IMR-90 (cell line): ENCODE results near the gene DUSP28. TPM values are rescaled to one million over a fixed set of nuclear protein-coding genes. Genes with fewer than 3 reads are reported as not detected.

Source experiments
- ATAC-seq: fragments of 200-7000 bp; cut with Tn5 transposase; 2 replicates; pipeline ENCODE4 v1.9.1; 2020; ENCODE audit warnings: low read depth, mild to moderate bottlenecking, moderate library complexity
- BruUV-seq: library from RNA; stranded (reverse); fragments of 400-500 nt; replicated peaks from 2 replicates; lab custom pipeline; 2021; lab: Mats Ljungman, UMichigan
- CTCF ChIA-PET: fragments of 300-600 bp; formaldehyde crosslinking; extraction: SDS; loops from one replicate; lab custom pipeline; 2021; ENCODE audit warnings: antibody characterized with exemption; lab: Yijun Ruan, JAX
- POLR2A ChIA-PET: fragments of 300-600 bp; sonication (Branson Sonifier 250); formaldehyde crosslinking; loops from one replicate; lab custom pipeline; 2022; ENCODE audit warnings: antibody characterized with exemption; ENCODE audit not compliant: unreplicated experiment; lab: Charles Lee
- DNase-seq: peaks from one replicate; pipeline ENCODE4 v3.0.0; 2013
- H2AFZ ChIP-seq: replicated peaks from 2 replicates; pipeline ENCODE3; 2013; ENCODE audit warnings: low read length, mild to moderate bottlenecking; ENCODE audit not compliant: poor library complexity
- H2AK5ac ChIP-seq: 2 replicates; pipeline ENCODE4 v1.6.1; 2013; ENCODE audit warnings: low read depth, low read length, inconsistent platforms
- H2AK9ac ChIP-seq: replicated peaks from 2 replicates; pipeline ENCODE3; 2013; ENCODE audit warnings: mild to moderate bottlenecking, low read depth, low read length, moderate library complexity; ENCODE audit not compliant: poor library complexity
- H2BK120ac ChIP-seq: 2 replicates; pipeline ENCODE4 v1.6.1; 2013; ENCODE audit warnings: low read depth, low read length, inconsistent platforms
- H2BK15ac ChIP-seq: 3 replicates; pipeline ENCODE4 v1.6.1; 2013; ENCODE audit warnings: low read depth, low read length, inconsistent platforms
- H2BK20ac ChIP-seq: 2 replicates; pipeline ENCODE4 v1.6.1; 2013; ENCODE audit warnings: low read depth, mild to moderate bottlenecking, inconsistent platforms, low read length, moderate library complexity
- H2BK5ac ChIP-seq: 2 replicates; pipeline ENCODE4 v1.6.1; 2013; ENCODE audit warnings: mild to moderate bottlenecking, low read depth, low read length, inconsistent platforms; ENCODE audit not compliant: poor library complexity, severe bottlenecking
- H3K14ac ChIP-seq: replicated peaks from 2 replicates; pipeline ENCODE4 v1.6.1; 2013; ENCODE audit warnings: low read depth, low read length, inconsistent platforms
- H3K18ac ChIP-seq: 2 replicates; pipeline ENCODE4 v1.6.1; 2013; ENCODE audit warnings: low read depth, low read length, control low read depth
- H3K23ac ChIP-seq: 2 replicates; pipeline ENCODE4 v1.6.1; 2013; ENCODE audit warnings: low read depth, low read length, inconsistent platforms
- H3K27ac ChIP-seq: 2 replicates; pipeline ENCODE4 v1.5.1; 2013; ENCODE audit warnings: mild to moderate bottlenecking, control low read depth, low read length; ENCODE audit not compliant: insufficient read depth
- H3K27me3 ChIP-seq: 2 replicates; pipeline ENCODE4 v1.6.1; 2013; ENCODE audit warnings: low read length; ENCODE audit not compliant: control insufficient read depth, insufficient read depth
- H3K36me3 ChIP-seq: 2 replicates; pipeline ENCODE4 v1.6.1; 2013; ENCODE audit warnings: low read length, mixed read lengths; ENCODE audit not compliant: control insufficient read depth, insufficient read depth
- H3K4ac ChIP-seq: 2 replicates; pipeline ENCODE4 v1.6.1; 2013; ENCODE audit warnings: low read depth, low read length, inconsistent platforms
- H3K4me1 ChIP-seq: 2 replicates; pipeline ENCODE4 v1.6.1; 2013; ENCODE audit warnings: low read length, mixed read lengths; ENCODE audit not compliant: control insufficient read depth, insufficient read depth
- H3K4me2 ChIP-seq: 2 replicates; pipeline ENCODE4 v1.6.1; 2013; ENCODE audit warnings: low read depth, mild to moderate bottlenecking, control low read depth, low read length, moderate library complexity
- H3K4me3 ChIP-seq: 2 replicates; pipeline ENCODE4 v1.5.1; 2013; ENCODE audit warnings: low read depth, mild to moderate bottlenecking, control low read depth, low read length, moderate library complexity; ENCODE audit not compliant: insufficient read depth
- H3K56ac ChIP-seq: 2 replicates; pipeline ENCODE4 v1.6.1; 2013; ENCODE audit warnings: low read length, inconsistent platforms; ENCODE audit not compliant: insufficient read depth; ENCODE audit errors: extremely low read depth
- H3K79me1 ChIP-seq, 2 experiments: 2 replicates each; pipeline ENCODE4 v1.6.1; 2013; ENCODE audit warnings: low read length in 2 of 2, inconsistent platforms in 1 of 2, low read depth in 1 of 2
- H3K9ac ChIP-seq: 2 replicates; pipeline ENCODE4 v1.6.1; 2013; ENCODE audit warnings: low read depth, low read length, control low read depth
- H3K9me1 ChIP-seq: 2 replicates; pipeline ENCODE4 v1.6.1; 2013; ENCODE audit warnings: low read length, inconsistent platforms; ENCODE audit not compliant: insufficient read depth
- H3K9me3 ChIP-seq: 2 replicates; pipeline ENCODE4 v1.6.1; 2013; ENCODE audit warnings: low read length; ENCODE audit not compliant: control insufficient read depth, insufficient read depth
- H4K20me1 ChIP-seq: 2 replicates; pipeline ENCODE4 v1.6.1; 2013; ENCODE audit warnings: low read length, inconsistent platforms; ENCODE audit not compliant: insufficient read depth
- H4K5ac ChIP-seq: 2 replicates; pipeline ENCODE4 v1.6.1; 2013; ENCODE audit warnings: mild to moderate bottlenecking, low read depth, low read length, control low read depth
- H4K8ac ChIP-seq, 2 experiments: 2 replicates each; pipeline ENCODE4 v1.6.1; 2013; ENCODE audit warnings: low read depth in 2 of 2, low read length in 2 of 2, control low read depth in 1 of 2, inconsistent platforms in 1 of 2
- H4K91ac ChIP-seq: 2 replicates; pipeline ENCODE4 v1.6.1; 2013; ENCODE audit warnings: low read depth, low read length, inconsistent platforms; ENCODE audit not compliant: insufficient read depth
- CHD1 ChIP-seq: IDR thresholded peaks from 2 replicates; pipeline ENCODE4 v1.6.1; 2012; ENCODE audit warnings: low read depth, low read length, improper control_type of control experiment
- CTCF ChIP-seq: conservative IDR thresholded peaks from 2 replicates; pipeline ENCODE4 v1.5.1; 2012; ENCODE audit warnings: mild to moderate bottlenecking, low read depth, low read length, improper control_type of control experiment
- MAFK ChIP-seq: IDR thresholded peaks from 2 replicates; pipeline ENCODE4 v1.6.1; 2012; ENCODE audit warnings: low read depth, low read length, improper control_type of control experiment
- MAZ ChIP-seq: IDR thresholded peaks from 2 replicates; pipeline ENCODE4 v1.6.1; 2012; ENCODE audit warnings: low read depth, mild to moderate bottlenecking, low read length, improper control_type of control experiment, moderate library complexity, borderline replicate concordance
- RAD21 ChIP-seq: IDR thresholded peaks from 2 replicates; pipeline ENCODE4 v1.6.1; 2012; ENCODE audit warnings: low read length, improper control_type of control experiment
- WGBS, 2 experiments: methylation state at CpG; one replicate each; pipeline versions ENCODE4 v1.1.5 to v1.1.7; 2013; ENCODE audit warnings: missing lambda C conversion rate in 2 of 2; ENCODE audit not compliant: insufficient read length in 1 of 2; ENCODE audit errors: extremely low coverage in 2 of 2; 5-methylcytosine and 5-hydroxymethylcytosine counted together
- dilution Hi-C: fragments of 300-500 bp; cut with HindIII; formaldehyde crosslinking; loops from one replicate; pipeline ENCODE4 v1.14.3; 2018; ENCODE audit warnings: low sequenced_read_pairs; ENCODE audit not compliant: unreplicated experiment
- in situ Hi-C: fragments of 300-500 bp; cut with MboI; formaldehyde crosslinking; loops from 3 replicates; pipeline ENCODE4 v1.14.3; 2019; ENCODE audit warnings: low sequenced_read_pairs, inconsistent platforms, mixed read lengths
- intact Hi-C: fragments of 100-400 bp; cut with micrococcal nuclease; formaldehyde crosslinking; loops from 2 replicates; pipeline ENCODE4 v1.10.0; 2022
- polyA plus RNA-seq, 3 experiments: library from polyadenylated mRNA; depleted of rRNA; stranded (reverse); fragments of >200 nt; gene quantifications; 2 replicates each; pipeline ENCODE4 v1.2.3, GENCODE V29; 2012; ENCODE audit warnings: low replicate concordance in 1 of 3
- total RNA-seq: library from RNA; depleted of rRNA; stranded (reverse); fragments of >200 nt; gene quantifications from 2 replicates; pipeline ENCODE4 v1.2.3, GENCODE V29; 2012
- TF ChIP-seq, protein P1 (sequence below): fragments of 150-350 bp; IDR thresholded peaks from 2 replicates; pipeline ENCODE4 v1.6.1; 2017; ENCODE audit warnings: mild to moderate bottlenecking, antibody characterized with exemption, low read length, low read depth

Gene DUSP28
- total and polyA plus RNA-seq, 2 of the 4 experiments (the other 2 are of a cell fraction), result 1.1 to 3.3 TPM

DNA sequence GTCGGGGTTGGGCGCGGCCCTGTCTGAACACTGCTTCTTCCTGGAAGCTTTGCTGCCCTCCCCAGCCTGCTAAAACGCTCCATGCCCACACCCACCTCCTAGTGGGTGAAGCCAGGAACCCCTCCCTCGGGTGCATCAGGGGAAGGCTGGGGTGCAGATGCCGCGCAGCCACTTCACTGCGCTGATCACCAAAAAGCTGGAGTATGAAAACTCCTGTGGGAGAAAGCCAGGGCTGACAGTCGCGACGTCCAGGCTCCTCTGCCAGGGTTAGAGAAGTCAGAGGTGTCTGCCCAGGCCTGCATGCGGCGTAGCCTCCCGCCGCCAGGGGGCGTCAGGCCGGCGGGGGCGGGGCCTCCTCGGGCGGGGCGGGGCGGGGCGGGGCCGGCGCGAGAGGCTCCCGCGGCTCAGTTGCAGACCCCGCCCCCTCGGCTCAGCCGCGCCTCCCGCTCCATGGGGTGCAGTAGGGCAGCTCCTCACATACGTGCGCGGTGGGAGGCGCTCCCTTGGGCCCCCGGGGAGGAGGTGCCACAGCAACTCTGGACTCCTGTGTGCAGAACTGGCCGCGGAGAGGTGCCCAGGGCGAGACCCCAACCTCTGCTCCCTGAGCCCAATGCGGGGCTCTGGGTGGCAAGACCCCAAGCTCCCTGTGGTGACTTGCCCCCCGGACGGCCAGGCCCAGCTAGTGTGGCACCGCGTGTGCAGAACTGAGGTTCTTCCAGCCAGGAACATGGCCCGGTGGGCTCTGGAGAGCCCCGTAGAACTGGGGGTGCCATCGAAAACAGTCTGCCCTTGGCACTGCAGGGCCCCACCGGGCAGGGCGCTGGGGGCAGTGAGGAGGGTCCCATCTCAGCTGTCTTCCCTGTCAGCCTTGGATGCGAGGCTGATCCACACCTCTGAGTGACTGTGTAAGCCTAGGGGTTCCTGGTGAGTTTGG is 6.3 kb downstream of the DUSP28 start:
- Histone ChIP-seq H3K27me3 (no peaks in the 10 kb centered on the region), H4K20me1 (peaks cover 13% of the 10 kb centered on the region), H3K14ac (peak overlapping the region; percentile 70), H3K23ac (peak overlapping the region; percentile 64; the same call in 1 of the 2 replicates), H3K36me3 (no peaks in the 10 kb centered on the region), H3K27ac (peak overlapping the region; percentile 72), H3K4me3 (peak overlapping the region; percentile 31), H2BK20ac (peak overlapping the region; percentile 46), H3K9me3 (no peaks in the 10 kb centered on the region), H2AK9ac (peak overlapping the region; percentile 97), H3K4me2 (peak overlapping the region; percentile 99), H3K4me1 (peaks cover 36% of the 10 kb centered on the region), H4K91ac (peak overlapping the region; percentile 76), H3K9ac (peak overlapping the region; percentile 58), H2BK5ac (peak overlapping the region; percentile 95), H2AFZ (peak overlapping the region; percentile 94), H2BK120ac (peak overlapping the region; percentile 69), H3K9me1 (peaks cover 35% of the 10 kb centered on the region), H3K18ac (peak overlapping the region; percentile 84), H3K79me1 (peaks cover 17 to 75% of the 10 kb centered on the region in 2 experiments), H4K8ac (peak overlapping the region; percentile 58 to 93; a peak in 3 of 4 replicates), H2AK5ac (peak overlapping the region; percentile 94), H4K5ac (peak overlapping the region; percentile 99), H3K4ac (peak overlapping the region; percentile 91), H2BK15ac (peak overlapping the region; percentile 11; the same call in 1 of the 3 replicates), H3K56ac (0 out of 2 replicates have a peak overlapping the region, but pooled peaks have one; percentile 9)
- in situ Hi-C loops, result no loop called here
- CTCF ChIA-PET, result no interaction called here
- 19% methylated on average over 29 of the region's 53 CpGs; no CpG with 5 or more reads in 1 of the 2 experiments for WGBS, 2 experiments
- TF ChIP-seq CTCF (peak; percentile 66), MAFK (no peak), MAZ (peak; percentile 92; the same call in 1 of the 2 replicates), RAD21 (peak; percentile 29; the same call in 1 of the 2 replicates), CHD1 (no peak)
- TF ChIP-seq, protein P1, sequence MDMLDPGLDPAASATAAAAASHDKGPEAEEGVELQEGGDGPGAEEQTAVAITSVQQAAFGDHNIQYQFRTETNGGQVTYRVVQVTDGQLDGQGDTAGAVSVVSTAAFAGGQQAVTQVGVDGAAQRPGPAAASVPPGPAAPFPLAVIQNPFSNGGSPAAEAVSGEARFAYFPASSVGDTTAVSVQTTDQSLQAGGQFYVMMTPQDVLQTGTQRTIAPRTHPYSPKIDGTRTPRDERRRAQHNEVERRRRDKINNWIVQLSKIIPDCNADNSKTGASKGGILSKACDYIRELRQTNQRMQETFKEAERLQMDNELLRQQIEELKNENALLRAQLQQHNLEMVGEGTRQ, result no peak
- POLR2A ChIA-PET, result interaction anchor here (0.6 kb wide), 1 partner anchor 398 kb away, joined by 3 read pairs; no protein-coding TSS in a partner anchor
- ATAC-seq, result peak; percentile 79
- intact Hi-C loops, result loop anchor here (2.0 to 10.0 kb wide), 3 partner anchors 266 to 428 kb away; partner anchors contain the start of gene SNED1
- peak; percentile 70 for DNase-seq
- dilution Hi-C loops, result no loop called here
- BruUV-seq, result no TSS peak
